SK-N-SH treated with all-trans-retinoic acid at 6 μM for 48 hours (cell line): ENCODE measurements around the gene RPS29.

Source experiments
- ATAC-seq: fragments of 200-7000 bp; cut with Tn5 transposase; 3 replicates; pipeline ENCODE4 v1.9.1; 2020; ENCODE audit warnings: mild to moderate bottlenecking, moderate library complexity
- ARNTL ChIP-seq: fragments of 450-650 bp; formaldehyde crosslinking; IDR thresholded peaks from 2 replicates; pipeline ENCODE4 v1.5.0; 2020; ENCODE audit warnings: low read depth, mild to moderate bottlenecking, moderate library complexity, borderline replicate concordance
- BACH2 ChIP-seq: fragments of 250-450 bp; sonication (Bioruptor Pico); IDR thresholded peaks from 2 replicates; pipeline ENCODE4 v1.9.0; 2021; ENCODE audit warnings: mild to moderate bottlenecking, borderline replicate concordance
- CSDC2 ChIP-seq: fragments of 250-450 bp; sonication (Bioruptor Pico); IDR thresholded peaks from 2 replicates; pipeline ENCODE4 v1.5.0; 2020; ENCODE audit warnings: mild to moderate bottlenecking, moderate library complexity
- GLIS3 ChIP-seq: fragments of 250-450 bp; sonication (Bioruptor Pico); IDR thresholded peaks from 2 replicates; pipeline ENCODE4 v1.5.0; 2020; ENCODE audit warnings: mild to moderate bottlenecking, moderate library complexity
- ISL1 ChIP-seq: fragments of 250-450 bp; sonication (Bioruptor Pico); IDR thresholded peaks from 2 replicates; pipeline ENCODE4 v2.1.2; 2022; ENCODE audit warnings: mild to moderate bottlenecking, moderate library complexity
- PPARA ChIP-seq: fragments of 250-450 bp; sonication (Bioruptor Pico); IDR thresholded peaks from 2 replicates; pipeline ENCODE4 v1.5.0; 2020; ENCODE audit warnings: mild to moderate bottlenecking, borderline replicate concordance
- RARB ChIP-seq: fragments of 250-450 bp; sonication (Bioruptor Pico); IDR thresholded peaks from 2 replicates; pipeline ENCODE4 v1.8.0; 2021; ENCODE audit warnings: mild to moderate bottlenecking, moderate library complexity
- SNAI2 ChIP-seq: fragments of 250-450 bp; sonication (Bioruptor Pico); IDR thresholded peaks from 2 replicates; pipeline ENCODE4 v1.5.0; 2020; ENCODE audit warnings: mild to moderate bottlenecking, moderate library complexity
- TCF4 ChIP-seq: fragments of 250-450 bp; sonication (Bioruptor Pico); IDR thresholded peaks from 2 replicates; pipeline ENCODE4 v1.8.0; 2021; ENCODE audit warnings: mild to moderate bottlenecking, moderate library complexity, borderline replicate concordance
- TOX ChIP-seq: fragments of 250-450 bp; sonication (Bioruptor Pico); IDR thresholded peaks from 2 replicates; pipeline ENCODE4 v1.8.0; 2021; ENCODE audit warnings: mild to moderate bottlenecking, moderate library complexity, borderline replicate concordance
- ZC3H10 ChIP-seq: fragments of 250-450 bp; sonication (Bioruptor Pico); IDR thresholded peaks from 2 replicates; pipeline ENCODE4 v1.5.1; 2021; ENCODE audit warnings: mild to moderate bottlenecking, moderate library complexity
- ZFP3 ChIP-seq: fragments of 250-450 bp; sonication (Bioruptor Pico); IDR thresholded peaks from 2 replicates; pipeline ENCODE4 v1.5.0; 2020; ENCODE audit warnings: mild to moderate bottlenecking, moderate library complexity
- ZFP30 ChIP-seq: fragments of 450-650 bp; formaldehyde crosslinking; IDR thresholded peaks from 2 replicates; pipeline ENCODE4 v1.5.0; 2022; ENCODE audit warnings: mild to moderate bottlenecking, moderate library complexity
- ZNF565 ChIP-seq: fragments of 450-650 bp; formaldehyde crosslinking; conservative IDR thresholded peaks from 2 replicates; pipeline ENCODE4 v1.5.0; 2020; ENCODE audit warnings: low read depth, mild to moderate bottlenecking, moderate library complexity
- ZNF8 ChIP-seq: fragments of 450-650 bp; formaldehyde crosslinking; IDR thresholded peaks from 2 replicates; pipeline ENCODE4 v1.5.0; 2020; ENCODE audit warnings: mild to moderate bottlenecking, moderate library complexity
- TF ChIP-seq, protein P1 (sequence below): fragments of 250-450 bp; sonication (Bioruptor Pico); IDR thresholded peaks from 2 replicates; pipeline ENCODE4 v1.5.1; 2020; ENCODE audit warnings: low read depth, mild to moderate bottlenecking, moderate library complexity
- TF ChIP-seq, protein P2 (sequence below): fragments of 250-450 bp; sonication (Bioruptor Pico); IDR thresholded peaks from 2 replicates; pipeline ENCODE4 v1.5.0; 2020; ENCODE audit warnings: mild to moderate bottlenecking, moderate library complexity
- TF ChIP-seq, protein P3 (sequence below): fragments of 250-450 bp; sonication (Bioruptor Pico); IDR thresholded peaks from 2 replicates; pipeline ENCODE4 v1.8.0; 2020; ENCODE audit warnings: mild to moderate bottlenecking, moderate library complexity, borderline replicate concordance
- TF ChIP-seq, protein P4 (sequence below): fragments of 250-450 bp; sonication (Bioruptor Pico); IDR thresholded peaks from 2 replicates; pipeline ENCODE4 v1.5.1; 2021; ENCODE audit warnings: mild to moderate bottlenecking, moderate library complexity

Gene RPS29

DNA sequence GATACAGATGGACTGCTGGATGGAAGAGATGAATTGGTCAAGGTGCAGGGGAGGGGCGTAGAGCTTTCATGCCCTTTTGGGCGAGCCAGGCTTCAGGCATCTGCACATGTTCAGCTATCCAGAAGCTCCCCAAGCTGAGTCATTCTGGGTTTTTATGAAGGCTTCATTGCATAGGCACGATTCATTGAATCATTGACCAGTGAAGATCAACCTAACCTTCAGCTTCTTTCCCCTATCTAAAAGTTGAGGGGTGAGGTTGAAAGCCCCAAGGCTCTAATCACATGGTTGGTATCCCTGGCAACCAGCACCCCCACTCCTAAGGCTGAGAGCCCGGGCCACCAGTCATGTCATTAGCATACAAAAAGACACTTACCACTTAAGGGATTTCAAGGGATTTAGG, 36.3 kb downstream of the RPS29 start:
- TF ChIP-seq ARNTL (CRISPR knock-in tag) = no peak
- TF ChIP-seq BACH2 (CRISPR knock-in tag) = no peak
- TF ChIP-seq ZC3H10 (CRISPR knock-in tag) = no peak
- no peak for TF ChIP-seq ZNF8 (CRISPR knock-in tag)
- no peak for TF ChIP-seq ZFP3 (CRISPR knock-in tag)
- TF ChIP-seq RARB (CRISPR knock-in tag) = no peak
- no peak for TF ChIP-seq ZNF565 (CRISPR knock-in tag)
- no peak for TF ChIP-seq TCF4 (CRISPR knock-in tag)
- TF ChIP-seq, protein P1, sequence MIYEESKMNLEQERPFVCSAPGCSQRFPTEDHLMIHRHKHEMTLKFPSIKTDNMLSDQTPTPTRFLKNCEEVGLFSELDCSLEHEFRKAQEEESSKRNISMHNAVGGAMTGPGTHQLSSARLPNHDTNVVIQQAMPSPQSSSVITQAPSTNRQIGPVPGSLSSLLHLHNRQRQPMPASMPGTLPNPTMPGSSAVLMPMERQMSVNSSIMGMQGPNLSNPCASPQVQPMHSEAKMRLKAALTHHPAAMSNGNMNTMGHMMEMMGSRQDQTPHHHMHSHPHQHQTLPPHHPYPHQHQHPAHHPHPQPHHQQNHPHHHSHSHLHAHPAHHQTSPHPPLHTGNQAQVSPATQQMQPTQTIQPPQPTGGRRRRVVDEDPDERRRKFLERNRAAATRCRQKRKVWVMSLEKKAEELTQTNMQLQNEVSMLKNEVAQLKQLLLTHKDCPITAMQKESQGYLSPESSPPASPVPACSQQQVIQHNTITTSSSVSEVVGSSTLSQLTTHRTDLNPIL (CRISPR knock-in tag) = no peak
- TF ChIP-seq ISL1 (CRISPR knock-in tag) = no peak
- TF ChIP-seq, protein P2, sequence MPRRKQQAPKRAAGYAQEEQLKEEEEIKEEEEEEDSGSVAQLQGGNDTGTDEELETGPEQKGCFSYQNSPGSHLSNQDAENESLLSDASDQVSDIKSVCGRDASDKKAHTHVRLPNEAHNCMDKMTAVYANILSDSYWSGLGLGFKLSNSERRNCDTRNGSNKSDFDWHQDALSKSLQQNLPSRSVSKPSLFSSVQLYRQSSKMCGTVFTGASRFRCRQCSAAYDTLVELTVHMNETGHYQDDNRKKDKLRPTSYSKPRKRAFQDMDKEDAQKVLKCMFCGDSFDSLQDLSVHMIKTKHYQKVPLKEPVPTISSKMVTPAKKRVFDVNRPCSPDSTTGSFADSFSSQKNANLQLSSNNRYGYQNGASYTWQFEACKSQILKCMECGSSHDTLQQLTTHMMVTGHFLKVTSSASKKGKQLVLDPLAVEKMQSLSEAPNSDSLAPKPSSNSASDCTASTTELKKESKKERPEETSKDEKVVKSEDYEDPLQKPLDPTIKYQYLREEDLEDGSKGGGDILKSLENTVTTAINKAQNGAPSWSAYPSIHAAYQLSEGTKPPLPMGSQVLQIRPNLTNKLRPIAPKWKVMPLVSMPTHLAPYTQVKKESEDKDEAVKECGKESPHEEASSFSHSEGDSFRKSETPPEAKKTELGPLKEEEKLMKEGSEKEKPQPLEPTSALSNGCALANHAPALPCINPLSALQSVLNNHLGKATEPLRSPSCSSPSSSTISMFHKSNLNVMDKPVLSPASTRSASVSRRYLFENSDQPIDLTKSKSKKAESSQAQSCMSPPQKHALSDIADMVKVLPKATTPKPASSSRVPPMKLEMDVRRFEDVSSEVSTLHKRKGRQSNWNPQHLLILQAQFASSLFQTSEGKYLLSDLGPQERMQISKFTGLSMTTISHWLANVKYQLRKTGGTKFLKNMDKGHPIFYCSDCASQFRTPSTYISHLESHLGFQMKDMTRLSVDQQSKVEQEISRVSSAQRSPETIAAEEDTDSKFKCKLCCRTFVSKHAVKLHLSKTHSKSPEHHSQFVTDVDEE (CRISPR knock-in tag) = no peak
- TF ChIP-seq, protein P3, sequence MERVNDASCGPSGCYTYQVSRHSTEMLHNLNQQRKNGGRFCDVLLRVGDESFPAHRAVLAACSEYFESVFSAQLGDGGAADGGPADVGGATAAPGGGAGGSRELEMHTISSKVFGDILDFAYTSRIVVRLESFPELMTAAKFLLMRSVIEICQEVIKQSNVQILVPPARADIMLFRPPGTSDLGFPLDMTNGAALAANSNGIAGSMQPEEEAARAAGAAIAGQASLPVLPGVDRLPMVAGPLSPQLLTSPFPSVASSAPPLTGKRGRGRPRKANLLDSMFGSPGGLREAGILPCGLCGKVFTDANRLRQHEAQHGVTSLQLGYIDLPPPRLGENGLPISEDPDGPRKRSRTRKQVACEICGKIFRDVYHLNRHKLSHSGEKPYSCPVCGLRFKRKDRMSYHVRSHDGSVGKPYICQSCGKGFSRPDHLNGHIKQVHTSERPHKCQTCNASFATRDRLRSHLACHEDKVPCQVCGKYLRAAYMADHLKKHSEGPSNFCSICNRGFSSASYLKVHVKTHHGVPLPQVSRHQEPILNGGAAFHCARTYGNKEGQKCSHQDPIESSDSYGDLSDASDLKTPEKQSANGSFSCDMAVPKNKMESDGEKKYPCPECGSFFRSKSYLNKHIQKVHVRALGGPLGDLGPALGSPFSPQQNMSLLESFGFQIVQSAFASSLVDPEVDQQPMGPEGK = no peak
- TF ChIP-seq CSDC2 = no peak
- no peak for TF ChIP-seq ZFP30 (CRISPR knock-in tag)
- TF ChIP-seq, all 23 proteins: peak for 0
- no peak for ATAC-seq

DNA sequence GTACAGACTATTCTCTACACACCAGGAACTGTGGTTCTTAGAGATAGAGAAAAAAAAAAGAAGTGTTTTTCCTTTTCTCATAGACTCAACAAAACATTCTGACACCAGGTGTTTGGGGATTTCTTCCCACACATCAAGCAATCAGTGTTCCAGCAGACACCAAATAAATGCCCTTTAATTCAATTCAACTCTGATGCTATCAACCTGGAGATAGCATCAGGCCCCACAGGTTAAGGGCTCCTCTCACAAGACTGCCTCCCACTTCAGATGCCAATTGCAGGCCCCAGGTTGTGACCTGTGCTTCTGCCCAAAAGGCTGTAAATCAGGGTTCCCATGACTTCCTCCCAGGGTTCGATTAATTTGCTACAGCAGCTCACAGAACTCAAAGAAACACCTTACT, 36.7 kb downstream of the RPS29 start:
- no peak for TF ChIP-seq ZNF565 (CRISPR knock-in tag)
- no peak for TF ChIP-seq BACH2 (CRISPR knock-in tag)
- TF ChIP-seq, protein P4, sequence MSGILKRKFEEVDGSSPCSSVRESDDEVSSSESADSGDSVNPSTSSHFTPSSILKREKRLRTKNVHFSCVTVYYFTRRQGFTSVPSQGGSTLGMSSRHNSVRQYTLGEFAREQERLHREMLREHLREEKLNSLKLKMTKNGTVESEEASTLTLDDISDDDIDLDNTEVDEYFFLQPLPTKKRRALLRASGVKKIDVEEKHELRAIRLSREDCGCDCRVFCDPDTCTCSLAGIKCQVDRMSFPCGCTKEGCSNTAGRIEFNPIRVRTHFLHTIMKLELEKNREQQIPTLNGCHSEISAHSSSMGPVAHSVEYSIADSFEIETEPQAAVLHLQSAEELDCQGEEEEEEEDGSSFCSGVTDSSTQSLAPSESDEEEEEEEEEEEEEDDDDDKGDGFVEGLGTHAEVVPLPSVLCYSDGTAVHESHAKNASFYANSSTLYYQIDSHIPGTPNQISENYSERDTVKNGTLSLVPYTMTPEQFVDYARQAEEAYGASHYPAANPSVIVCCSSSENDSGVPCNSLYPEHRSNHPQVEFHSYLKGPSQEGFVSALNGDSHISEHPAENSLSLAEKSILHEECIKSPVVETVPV (CRISPR knock-in tag) = no peak
- no peak for TF ChIP-seq ZNF8 (CRISPR knock-in tag)
- TF ChIP-seq, protein P2 (CRISPR knock-in tag) = no peak
- TF ChIP-seq ARNTL (CRISPR knock-in tag) = no peak

DNA sequence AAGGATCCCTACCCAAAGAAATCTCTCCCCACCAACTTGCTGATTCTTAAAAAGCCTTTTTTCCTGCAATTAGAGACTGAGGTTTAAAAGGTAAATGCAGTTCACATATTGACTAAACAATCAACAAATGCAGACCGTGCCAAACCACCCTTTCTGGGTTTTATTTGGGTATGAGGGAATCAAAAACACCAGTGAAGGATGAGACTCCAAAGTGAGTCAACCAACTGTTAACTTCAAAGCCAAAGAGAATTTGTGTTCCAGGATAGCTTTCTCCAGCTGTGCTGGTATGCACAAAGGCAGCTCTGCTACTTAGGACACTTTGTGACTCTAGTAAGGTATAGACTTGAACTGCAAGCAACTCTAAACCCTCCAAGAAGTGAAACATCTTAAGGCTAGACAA, 39.4 kb downstream of the RPS29 start:
- no peak for ATAC-seq
- no peak for TF ChIP-seq ZFP30 (CRISPR knock-in tag)
- TF ChIP-seq ZNF8 (CRISPR knock-in tag) = no peak
- TF ChIP-seq, protein P2 (CRISPR knock-in tag) = no peak
- TF ChIP-seq, protein P3 = no peak
- no peak for TF ChIP-seq TOX (CRISPR knock-in tag)
- TF ChIP-seq GLIS3 (CRISPR knock-in tag) = no peak
- TF ChIP-seq ZNF565 (CRISPR knock-in tag) = no peak
- no peak for TF ChIP-seq ZC3H10 (CRISPR knock-in tag)
- no peak for TF ChIP-seq CSDC2
- no peak for TF ChIP-seq ARNTL (CRISPR knock-in tag)
- no peak for TF ChIP-seq PPARA (CRISPR knock-in tag)
- TF ChIP-seq BACH2 (CRISPR knock-in tag) = no peak
- no peak for TF ChIP-seq ZFP3 (CRISPR knock-in tag)
- TF ChIP-seq ISL1 (CRISPR knock-in tag) = no peak
- no peak for TF ChIP-seq SNAI2

More for the DNA sequence above, 36.7 kb downstream of the RPS29 start:
- no peak for ATAC-seq
